H9 (cell line): Measurements from ENCODE around the gene PGGHG. TPM values are rescaled to one million over a fixed set of nuclear protein-coding genes. Genes with fewer than 3 reads are reported as not detected.
A peak's percentile ranks its signal among the peaks of the same experiment; 100 is the strongest.

ENCODE experiments used
- DNase-seq: peaks from one replicate; pipeline ENCODE4 v3.0.0-alpha.2; 2017
- H2AFZ ChIP-seq: one replicate; pipeline ENCODE4 v1.6.1; 2013; ENCODE audit warnings: mild to moderate bottlenecking, low read length, control low read depth, moderate library complexity
- H2AK5ac ChIP-seq: 2 replicates; pipeline ENCODE4 v1.6.1; 2013; ENCODE audit warnings: low read length, control low read depth, mixed read lengths; ENCODE audit not compliant: insufficient read length
- H2BK120ac ChIP-seq: one replicate; pipeline ENCODE4 v1.6.1; 2013; ENCODE audit warnings: low read depth, mild to moderate bottlenecking, low read length, control low read depth, inconsistent platforms; ENCODE audit not compliant: poor library complexity, severe bottlenecking
- H2BK12ac ChIP-seq: 2 replicates; pipeline ENCODE4 v1.6.1; 2013; ENCODE audit warnings: low read length, control low read depth, mixed read lengths, low read depth; ENCODE audit not compliant: insufficient read length
- H2BK15ac ChIP-seq: 2 replicates; pipeline ENCODE4 v1.6.1; 2013; ENCODE audit warnings: low read depth, low read length, control low read depth
- H2BK20ac ChIP-seq: one replicate; pipeline ENCODE4 v1.6.1; 2013; ENCODE audit warnings: low read depth, mild to moderate bottlenecking, low read length, control low read depth, inconsistent platforms; ENCODE audit not compliant: poor library complexity, severe bottlenecking
- H2BK5ac ChIP-seq: 2 replicates; pipeline ENCODE4 v1.6.1; 2013; ENCODE audit warnings: low read length, control low read depth, mixed read lengths; ENCODE audit not compliant: insufficient read length
- H3K14ac ChIP-seq: 2 replicates; pipeline ENCODE4 v1.6.1; 2013; ENCODE audit warnings: low read length, control low read depth; ENCODE audit not compliant: insufficient read depth
- H3K18ac ChIP-seq: 2 replicates; pipeline ENCODE4 v1.6.1; 2013; ENCODE audit warnings: low read depth, mild to moderate bottlenecking, mixed read lengths, low read length, control low read depth; ENCODE audit not compliant: insufficient read length
- H3K23ac ChIP-seq: 2 replicates; pipeline ENCODE4 v1.6.1; 2013; ENCODE audit warnings: low read length, control low read depth, mixed read lengths, low read depth; ENCODE audit not compliant: insufficient read length
- H3K23me2 ChIP-seq: 2 replicates; pipeline ENCODE4 v1.6.1; 2013; ENCODE audit warnings: low read depth, mild to moderate bottlenecking, mixed read lengths, low read length, control low read depth; ENCODE audit not compliant: insufficient read length, poor library complexity, severe bottlenecking
- H3K27ac ChIP-seq: 2 replicates; pipeline ENCODE4 v1.5.1; 2013; ENCODE audit warnings: low read length, control low read depth, mixed read lengths, low read depth; ENCODE audit not compliant: insufficient read length
- H3K27me3 ChIP-seq: 2 replicates; pipeline ENCODE4 v1.6.1; 2013; ENCODE audit warnings: low read length, control low read depth, inconsistent platforms; ENCODE audit not compliant: insufficient read depth
- H3K4ac ChIP-seq: 2 replicates; pipeline ENCODE4 v1.6.1; 2013; ENCODE audit warnings: low read depth, mild to moderate bottlenecking, control low read depth, inconsistent platforms, low read length, moderate library complexity
- H3K4me1 ChIP-seq: 2 replicates; pipeline ENCODE4 v1.6.1; 2013; ENCODE audit warnings: low read length, control low read depth, inconsistent platforms; ENCODE audit not compliant: insufficient read depth
- H3K4me2 ChIP-seq: 2 replicates; pipeline ENCODE4 v1.6.1; 2013; ENCODE audit warnings: low read length, control low read depth, mixed read lengths; ENCODE audit not compliant: insufficient read length, insufficient read depth
- H3K56ac ChIP-seq: 2 replicates; pipeline ENCODE4 v1.6.1; 2013; ENCODE audit warnings: low read depth, mild to moderate bottlenecking, mixed read lengths, low read length, control low read depth; ENCODE audit not compliant: insufficient read length
- H3K79me1 ChIP-seq: 2 replicates; pipeline ENCODE4 v1.6.1; 2013; ENCODE audit warnings: low read depth, mild to moderate bottlenecking, moderate library complexity, low read length, control low read depth, inconsistent platforms; ENCODE audit not compliant: insufficient read depth, poor library complexity, severe bottlenecking
- H3K79me2 ChIP-seq: 2 replicates; pipeline ENCODE4 v1.6.1; 2013; ENCODE audit warnings: low read length, control low read depth, inconsistent platforms; ENCODE audit not compliant: insufficient read depth
- H3K9ac ChIP-seq: 2 replicates; pipeline ENCODE4 v1.6.1; 2013; ENCODE audit warnings: low read length, control low read depth, mixed read lengths; ENCODE audit not compliant: insufficient read length; ENCODE audit errors: extremely low read depth
- H3K9me3 ChIP-seq: one replicate; pipeline ENCODE4 v1.6.1; 2013; ENCODE audit warnings: low read depth, low read length, inconsistent platforms; ENCODE audit not compliant: control insufficient read depth
- H3T11ph ChIP-seq: one replicate; pipeline ENCODE4 v1.6.1; 2013; ENCODE audit warnings: mild to moderate bottlenecking, low read length, control low read depth, inconsistent platforms
- H4K20me1 ChIP-seq: one replicate; pipeline ENCODE4 v1.6.1; 2013; ENCODE audit not compliant: control insufficient read depth, insufficient read length, insufficient read depth
- H4K5ac ChIP-seq: 2 replicates; pipeline ENCODE4 v1.6.1; 2013; ENCODE audit warnings: low read depth, mild to moderate bottlenecking, mixed read lengths, low read length, control low read depth; ENCODE audit not compliant: insufficient read length
- H4K8ac ChIP-seq: replicated peaks from 2 replicates; pipeline ENCODE4 v1.6.1; 2013; ENCODE audit warnings: low read length, control low read depth, mixed read lengths, low read depth; ENCODE audit not compliant: insufficient read length
- H4K91ac ChIP-seq: 2 replicates; pipeline ENCODE4 v1.6.1; 2013; ENCODE audit warnings: low read depth, mild to moderate bottlenecking, moderate library complexity, mixed read lengths, low read length, control low read depth; ENCODE audit not compliant: insufficient read length
- H3K27ac Mint-ChIP-seq, 3 experiments: 2 replicates in 2 of 3; 3 replicates in 1 of 3; pipeline ENCODE4 v1.8.0; 2020 to 2021; ENCODE audit warnings: mixed read lengths in 3 of 3, mild to moderate bottlenecking in 1 of 3, moderate library complexity in 1 of 3
- H3K27me3 Mint-ChIP-seq: 2 replicates; pipeline ENCODE4 v1.8.0; 2021; ENCODE audit warnings: low read depth, mild to moderate bottlenecking, moderate library complexity, mixed read lengths
- H3K36me3 Mint-ChIP-seq, 3 experiments: 2 replicates in 2 of 3; 3 replicates in 1 of 3; pipeline ENCODE4 v1.8.0; 2020 to 2021; ENCODE audit warnings: low read depth in 3 of 3, mixed read lengths in 3 of 3; ENCODE audit not compliant: insufficient read depth in 1 of 3
- H3K4me1 Mint-ChIP-seq, 2 experiments: 2 replicates each; pipeline ENCODE4 v1.8.0; 2020; ENCODE audit warnings: mixed read lengths in 2 of 2
- H3K4me3 Mint-ChIP-seq, 2 experiments: 2 replicates in 1 of 2; 3 replicates in 1 of 2; pipeline ENCODE4 v1.8.0; 2020 to 2021; ENCODE audit warnings: mild to moderate bottlenecking in 2 of 2, mixed read lengths in 2 of 2, moderate library complexity in 1 of 2
- H3K9me3 Mint-ChIP-seq, 2 experiments: 2 replicates in 1 of 2; 3 replicates in 1 of 2; pipeline ENCODE4 v1.8.0; 2020; ENCODE audit warnings: mild to moderate bottlenecking in 2 of 2, mixed read lengths in 2 of 2, moderate library complexity in 1 of 2
- WGBS: extraction: QIAGEN DNeasy Blood & Tissue Kit; methylation state at CpG from one replicate; pipeline ENCODE4 v1.1.7; 2013; ENCODE audit warnings: missing lambda C conversion rate, low lambda C conversion rate, mixed read lengths; ENCODE audit not compliant: insufficient read length; ENCODE audit errors: extremely low coverage; 5-methylcytosine and 5-hydroxymethylcytosine counted together
- total RNA-seq: library from RNA; stranded (reverse); gene quantifications from 2 replicates; pipeline ENCODE4 v1.2.1, GENCODE V29; 2021
- TF ChIP-seq, protein P1 (sequence below): fragments of 200-600 bp; sonication (generic); conservative IDR thresholded peaks from 3 replicates; pipeline ENCODE4 v1.8.0; 2021; ENCODE audit warnings: antibody characterized with exemption, mild to moderate bottlenecking

Gene PGGHG
- total RNA-seq, 1 experiment from 2014 or later: 58.3 TPM

DNA sequence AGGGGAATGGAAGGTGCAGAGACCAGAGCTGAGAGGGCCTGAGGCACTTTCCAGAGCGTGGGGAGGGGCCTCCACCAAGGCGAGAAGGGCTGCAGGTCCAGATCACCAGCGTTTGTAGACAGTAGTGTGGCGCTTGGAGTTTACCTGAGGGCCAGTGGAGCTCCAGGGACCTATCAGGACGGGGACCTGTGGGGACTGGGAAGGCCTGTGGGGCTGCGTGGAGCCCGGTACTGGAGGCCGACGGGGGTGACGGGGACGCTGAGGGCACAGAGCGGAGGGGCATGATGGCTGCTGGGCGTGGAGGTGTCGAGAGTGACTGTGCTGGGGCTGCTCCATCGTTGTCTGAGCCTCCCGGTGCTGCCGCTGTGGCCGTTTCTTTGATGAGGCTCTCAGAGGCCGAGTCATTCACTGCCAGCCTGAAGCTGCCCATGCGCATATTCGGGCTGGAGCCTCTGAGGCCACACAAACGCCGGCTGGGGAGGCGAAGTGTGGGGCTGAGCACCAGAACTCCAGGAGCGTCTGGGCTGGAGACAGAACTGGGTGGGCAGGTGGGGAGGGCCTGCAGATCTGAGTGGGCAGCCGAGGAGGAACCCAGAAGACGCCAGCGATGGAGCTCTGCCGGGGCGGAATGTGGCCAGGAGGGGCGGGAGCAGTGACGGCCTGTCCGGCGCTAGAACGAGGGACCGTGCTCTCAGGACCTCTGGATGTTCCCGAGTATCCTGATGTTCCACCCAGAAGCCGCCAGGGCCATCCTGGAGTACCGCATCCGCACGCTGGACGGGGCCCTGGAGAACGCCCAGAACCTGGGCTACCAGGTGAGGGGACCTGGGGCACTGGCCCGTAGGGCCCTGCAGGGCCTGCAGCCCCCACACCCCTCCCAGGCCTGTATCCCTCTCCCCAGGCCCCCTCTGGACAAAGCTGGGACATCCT, 2.6 kb downstream of the PGGHG start:
- no peaks in the 10 kb centered on the region for H3K9me3 ChIP-seq
- peaks cover 13% of the 10 kb centered on the region for H3K27me3 Mint-ChIP-seq
- no peak overlapping the region for H3K9ac ChIP-seq
- H4K5ac ChIP-seq: no peak overlapping the region
- no peak overlapping the region for H2BK120ac ChIP-seq
- no peak overlapping the region for H2AK5ac ChIP-seq
- no peak overlapping the region for H3K4me2 ChIP-seq
- no peak overlapping the region for H3K4ac ChIP-seq
- no peak overlapping the region for H2BK15ac ChIP-seq
- H3T11ph ChIP-seq: no peak overlapping the region
- no peak overlapping the region for H2BK20ac ChIP-seq
- no peaks in the 10 kb centered on the region for H3K79me2 ChIP-seq
- no peaks in the 10 kb centered on the region for H3K4me1 ChIP-seq
- no peak overlapping the region for H3K27ac ChIP-seq
- H2AFZ ChIP-seq: no peak overlapping the region
- no peak overlapping the region for H3K56ac ChIP-seq
- no peaks in the 10 kb centered on the region for H3K79me1 ChIP-seq
- no peaks in the 10 kb centered on the region for H4K20me1 ChIP-seq
- no peak overlapping the region for H2BK5ac ChIP-seq
- peak overlapping the region; percentile 22 to 61; a peak in 3 of 5 replicates for H3K4me3 Mint-ChIP-seq
- H3K9me3 Mint-ChIP-seq: no peaks in the 10 kb centered on the region
- H3K23ac ChIP-seq: no peak overlapping the region
- peak overlapping the region; percentile 30 to 95 (median 59); a peak in 6 of 7 replicates for H3K27ac Mint-ChIP-seq
- H4K91ac ChIP-seq: no peak overlapping the region
- H3K4me1 Mint-ChIP-seq: peaks cover 25 to 32% of the 10 kb centered on the region in 2 experiments
- no peak overlapping the region for H3K18ac ChIP-seq
- WGBS: no CpG with 5 or more reads among the region's 44 CpGs
- H2BK12ac ChIP-seq: no peak overlapping the region
- H4K8ac ChIP-seq: no peak overlapping the region
- H3K23me2 ChIP-seq: peaks cover 9% of the 10 kb centered on the region
- H3K27me3 ChIP-seq: peaks cover 7% of the 10 kb centered on the region; the same call in 1 of the 2 replicates
- H3K36me3 Mint-ChIP-seq: peaks cover 19 to 40% (median 23%) of the 10 kb centered on the region in 3 experiments
- DNase-seq: no peak
- H3K14ac ChIP-seq: no peak overlapping the region
- TF ChIP-seq, protein P1, sequence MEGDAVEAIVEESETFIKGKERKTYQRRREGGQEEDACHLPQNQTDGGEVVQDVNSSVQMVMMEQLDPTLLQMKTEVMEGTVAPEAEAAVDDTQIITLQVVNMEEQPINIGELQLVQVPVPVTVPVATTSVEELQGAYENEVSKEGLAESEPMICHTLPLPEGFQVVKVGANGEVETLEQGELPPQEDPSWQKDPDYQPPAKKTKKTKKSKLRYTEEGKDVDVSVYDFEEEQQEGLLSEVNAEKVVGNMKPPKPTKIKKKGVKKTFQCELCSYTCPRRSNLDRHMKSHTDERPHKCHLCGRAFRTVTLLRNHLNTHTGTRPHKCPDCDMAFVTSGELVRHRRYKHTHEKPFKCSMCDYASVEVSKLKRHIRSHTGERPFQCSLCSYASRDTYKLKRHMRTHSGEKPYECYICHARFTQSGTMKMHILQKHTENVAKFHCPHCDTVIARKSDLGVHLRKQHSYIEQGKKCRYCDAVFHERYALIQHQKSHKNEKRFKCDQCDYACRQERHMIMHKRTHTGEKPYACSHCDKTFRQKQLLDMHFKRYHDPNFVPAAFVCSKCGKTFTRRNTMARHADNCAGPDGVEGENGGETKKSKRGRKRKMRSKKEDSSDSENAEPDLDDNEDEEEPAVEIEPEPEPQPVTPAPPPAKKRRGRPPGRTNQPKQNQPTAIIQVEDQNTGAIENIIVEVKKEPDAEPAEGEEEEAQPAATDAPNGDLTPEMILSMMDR: no peak
